MM.1S (cell line): ENCODE results near the gene KCNJ11.

Experiments
- DNase-seq: peaks from one replicate; pipeline ENCODE4 v3.0.0-alpha.2; 2015
- H2AFZ ChIP-seq: fragments of 300-600 bp; sonication (generic); 2 replicates; pipeline ENCODE4 v1.6.0; 2016; ENCODE audit warnings: antibody characterized with exemption, low read length
- H3F3A ChIP-seq: fragments of 300-600 bp; sonication (generic); 2 replicates; pipeline ENCODE4 v1.6.1; 2016; ENCODE audit warnings: mild to moderate bottlenecking, antibody characterized with exemption, low read length, moderate library complexity, mixed read lengths; ENCODE audit not compliant: insufficient read depth
- H3K27ac ChIP-seq: fragments of 300-600 bp; sonication (generic); 2 replicates; pipeline ENCODE4 v1.5.1; 2016; ENCODE audit warnings: mild to moderate bottlenecking, low read length
- H3K27me3 ChIP-seq: fragments of 300-600 bp; sonication (generic); replicated peaks from 2 replicates; pipeline ENCODE4 v1.6.0; 2016; ENCODE audit warnings: low read length; ENCODE audit not compliant: insufficient read depth
- H3K36me3 ChIP-seq: fragments of 300-600 bp; sonication (generic); replicated peaks from 2 replicates; pipeline ENCODE4 v1.6.1; 2016; ENCODE audit warnings: mild to moderate bottlenecking, low read length, mixed read lengths; ENCODE audit not compliant: insufficient read depth
- H3K4me1 ChIP-seq: fragments of 300-600 bp; sonication (generic); 2 replicates; pipeline ENCODE4 v1.6.1; 2016; ENCODE audit warnings: low read length, mixed read lengths
- H3K4me2 ChIP-seq: fragments of 300-600 bp; sonication (generic); 2 replicates; pipeline ENCODE4 v1.6.0; 2016; ENCODE audit warnings: low read depth, low read length
- H3K4me3 ChIP-seq: fragments of 300-600 bp; sonication (generic); 2 replicates; pipeline ENCODE4 v1.5.1; 2016; ENCODE audit warnings: low read length, mixed read lengths
- H3K79me2 ChIP-seq: fragments of 300-600 bp; sonication (generic); 2 replicates; pipeline ENCODE4 v1.6.1; 2016; ENCODE audit warnings: mixed run types, low read length, mixed read lengths
- H3K9ac ChIP-seq: fragments of 300-600 bp; sonication (generic); 2 replicates; pipeline ENCODE4 v1.6.1; 2016; ENCODE audit warnings: low read length, mixed read lengths
- H3K9me2 ChIP-seq: fragments of 300-600 bp; sonication (generic); replicated peaks from 2 replicates; pipeline ENCODE4 v1.6.1; 2016; ENCODE audit warnings: mild to moderate bottlenecking, low read length, mixed read lengths; ENCODE audit not compliant: insufficient read depth
- H3K9me3 ChIP-seq: fragments of 300-600 bp; sonication (generic); replicated peaks from 2 replicates; pipeline ENCODE4 v1.6.1; 2016; ENCODE audit warnings: mild to moderate bottlenecking, low read length, mixed read lengths; ENCODE audit not compliant: insufficient read depth
- H4K20me1 ChIP-seq: fragments of 300-600 bp; sonication (generic); 2 replicates; pipeline ENCODE4 v1.6.1; 2016; ENCODE audit warnings: mild to moderate bottlenecking, low read length, moderate library complexity, mixed read lengths; ENCODE audit not compliant: insufficient read depth
- CTCF ChIP-seq: fragments of 300-600 bp; sonication (generic); IDR thresholded peaks from 2 replicates; pipeline ENCODE4 v1.5.1; 2016; ENCODE audit warnings: antibody characterized with exemption, low read length, mixed read lengths
- EZH2 ChIP-seq: fragments of 300-600 bp; sonication (generic); optimal IDR thresholded peaks from 2 replicates; pipeline ENCODE3; 2017; ENCODE audit warnings: low read depth, mild to moderate bottlenecking, antibody characterized with exemption, low read length, mixed read lengths
- EZH2phosphoT487 ChIP-seq: fragments of 300-600 bp; sonication (generic); IDR thresholded peaks from 2 replicates; pipeline ENCODE4 v1.6.1; 2018; ENCODE audit warnings: antibody characterized with exemption, low read length

The KCNJ11 gene

GRCh38 chr11:17413414-17414316 is 25.2 kb upstream of the KCNJ11 start:
- H3K9me3 ChIP-seq = no peaks in the 10 kb centered on the region
- TF ChIP-seq EZH2phosphoT487 = no peak
- no peak for TF ChIP-seq CTCF
- no peak for TF ChIP-seq EZH2

DNA sequence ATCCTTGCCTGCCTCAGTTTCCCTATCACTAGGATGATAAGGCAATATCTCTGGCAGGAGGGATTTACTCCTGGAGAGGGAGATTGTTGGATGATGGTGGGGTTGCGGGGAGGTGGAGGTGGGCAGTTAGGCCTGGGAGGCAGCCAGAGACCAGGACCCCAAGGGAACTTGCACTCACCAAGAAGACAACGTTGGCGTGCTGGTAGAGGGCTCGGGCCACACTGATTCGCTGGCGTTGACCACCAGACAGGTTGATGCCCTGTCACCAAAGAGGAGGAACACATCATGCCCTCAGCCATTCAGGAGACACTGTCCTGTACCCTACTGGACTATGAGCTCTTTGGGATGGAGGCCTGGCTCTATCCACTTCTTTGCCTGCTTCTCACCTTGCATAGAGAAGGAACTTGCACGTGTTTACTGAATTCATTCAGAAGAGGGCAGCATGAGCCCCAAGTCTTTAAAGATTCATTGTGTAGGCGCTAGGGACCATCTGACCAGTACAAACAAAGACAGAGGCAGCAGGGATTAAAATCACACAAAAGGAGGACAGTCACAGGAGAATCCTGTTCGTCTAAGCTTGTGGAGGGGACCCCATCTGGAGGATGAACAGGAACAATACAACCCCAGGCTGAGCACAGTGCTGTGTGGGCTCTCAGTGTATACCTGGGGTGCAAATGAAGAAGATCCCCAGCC is 24.2 kb upstream of the KCNJ11 start:
- no peaks in the 10 kb centered on the region for H3K9me2 ChIP-seq
- no peak overlapping the region for H3K4me3 ChIP-seq
- H3K4me2 ChIP-seq = no peak overlapping the region
- H3K4me1 ChIP-seq = no peaks in the 10 kb centered on the region
- TF ChIP-seq CTCF (no peak), EZH2phosphoT487 (no peak), EZH2 (no peak)
- DNase-seq = no peak
- no peaks in the 10 kb centered on the region for H4K20me1 ChIP-seq
- H3K27ac ChIP-seq = no peak overlapping the region
- H3F3A ChIP-seq = no peaks in the 10 kb centered on the region
- H3K27me3 ChIP-seq = no peaks in the 10 kb centered on the region
- H3K79me2 ChIP-seq = no peaks in the 10 kb centered on the region
- H3K36me3 ChIP-seq = no peaks in the 10 kb centered on the region
- no peak overlapping the region for H2AFZ ChIP-seq
- no peaks in the 10 kb centered on the region for H3K9me3 ChIP-seq
- H3K9ac ChIP-seq = no peak overlapping the region

More at GRCh38 chr11:17413414-17414316, 25.2 kb upstream of the KCNJ11 start:
- no peak overlapping the region for H3K27ac ChIP-seq
- H3K9me2 ChIP-seq = no peaks in the 10 kb centered on the region
- H4K20me1 ChIP-seq = no peaks in the 10 kb centered on the region
- H3K4me3 ChIP-seq = no peak overlapping the region
- no peak overlapping the region for H3K9ac ChIP-seq
- no peaks in the 10 kb centered on the region for H3K4me1 ChIP-seq
- H3K27me3 ChIP-seq = no peaks in the 10 kb centered on the region
- no peaks in the 10 kb centered on the region for H3K36me3 ChIP-seq
- H3K79me2 ChIP-seq = no peaks in the 10 kb centered on the region
- no peak overlapping the region for H2AFZ ChIP-seq
- H3K4me2 ChIP-seq = no peak overlapping the region
- no peak for DNase-seq
- no peaks in the 10 kb centered on the region for H3F3A ChIP-seq

- H2AFZ ChIP-seq = no peak overlapping the region
- H3K4me2 ChIP-seq = no peak overlapping the region
- no peaks in the 10 kb centered on the region for H3K9me2 ChIP-seq
- no peaks in the 10 kb centered on the region for H3K27me3 ChIP-seq
- no peak overlapping the region for H3K27ac ChIP-seq
- no peak overlapping the region for H3K4me3 ChIP-seq
- H3K79me2 ChIP-seq = no peaks in the 10 kb centered on the region
- 0 out of 2 replicates have a peak, but pooled peaks cover 1% of the 10 kb centered on the region for H3F3A ChIP-seq
- no peak overlapping the region for H3K9ac ChIP-seq
- H4K20me1 ChIP-seq = no peaks in the 10 kb centered on the region
- no peaks in the 10 kb centered on the region for H3K36me3 ChIP-seq
- peaks cover 2% of the 10 kb centered on the region for H3K4me1 ChIP-seq
- TF ChIP-seq CTCF (no peak), EZH2phosphoT487 (no peak), EZH2 (no peak)
- no peak for DNase-seq
- H3K9me3 ChIP-seq = no peaks in the 10 kb centered on the region
These were observed 23.0 kb upstream of the KCNJ11 start for GRCh38 chr11:17411418-17411817.
